A549 (cell line): ENCODE data around the gene CTNNAL1. TPM values are rescaled to one million over a fixed set of nuclear protein-coding genes. Genes with fewer than 3 reads are reported as not detected.
A peak's percentile ranks its signal among the peaks of the same experiment; 100 is the strongest.

Experiments
- ATAC-seq, 2 experiments: fragments of 200-7000 bp in 1 of 2; fragments of >200 bp in 1 of 2; cut with Nextera tagmentation in 1 of 2; cut with Tn5 transposase in 1 of 2; 3 replicates each; pipeline versions ENCODE4 v1.8.0 to v1.9.1; 2018 to 2020; ENCODE audit warnings: mild to moderate bottlenecking in 1 of 2, moderate library complexity in 1 of 2
- CTCF ChIA-PET: fragments of 300-600 bp; sonication (Branson Sonifier 250); formaldehyde crosslinking; extraction: SDS; loops from one replicate; lab custom pipeline; 2021; ENCODE audit warnings: antibody characterized with exemption, inconsistent platforms; lab: Yijun Ruan, JAX
- POLR2A ChIA-PET: fragments of 350-600 bp; formaldehyde crosslinking; extraction: SDS; loops from one replicate; lab custom pipeline; 2021; ENCODE audit warnings: antibody characterized with exemption, inconsistent platforms; lab: Yijun Ruan, JAX
- DNase-seq, 2 experiments: peaks; one replicate each; pipeline versions ENCODE4 v3.0.0 to v3.0.0-alpha.2; 2011 to 2016; ENCODE audit warnings: low read depth in 1 of 2, low spot score in 1 of 2
- FAIRE-seq: peaks from 2 replicates; lab custom pipeline; 2011; peaks lifted over from hg19 to GRCh38; lab: Jason Lieb, UNC
- H3K27ac ChIP-seq, 2 experiments: fragments of >200 bp; sonication (Bioruptor Twin); formaldehyde crosslinking; 3 replicates each; pipeline ENCODE4 v1.5.1; 2016 to 2017
- H3K4me1 ChIP-seq: fragments of >200 bp; sonication (Bioruptor Twin); formaldehyde crosslinking; 3 replicates; pipeline ENCODE4 v1.6.1; 2016
- H3K4me2 ChIP-seq: fragments of >200 bp; sonication (Bioruptor Twin); formaldehyde crosslinking; 3 replicates; pipeline ENCODE4 v1.6.1; 2016
- H3K4me3 ChIP-seq: fragments of >200 bp; sonication (Bioruptor Twin); formaldehyde crosslinking; 3 replicates; pipeline ENCODE4 v1.5.1; 2016
- H3K9me3 ChIP-seq: fragments of >200 bp; sonication (Bioruptor Twin); formaldehyde crosslinking; 3 replicates; pipeline ENCODE4 v1.6.1; 2016
- ATOH8 ChIP-seq: fragments of 250-450 bp; sonication (Bioruptor Pico); IDR thresholded peaks from 2 replicates; pipeline ENCODE4 v1.5.0; 2020; ENCODE audit warnings: low read depth, mild to moderate bottlenecking, moderate library complexity
- BCL3 ChIP-seq: fragments of >200 bp; sonication (Bioruptor Twin); formaldehyde crosslinking; IDR thresholded peaks from 3 replicates; pipeline ENCODE4 v1.6.1; 2016
- BHLHE40 ChIP-seq: IDR thresholded peaks from 2 replicates; pipeline ENCODE4 v1.6.1; 2012; ENCODE audit warnings: low read depth, low read length, inconsistent platforms
- CBX2 ChIP-seq: fragments of 200-600 bp; sonication (generic); IDR thresholded peaks from 2 replicates; pipeline ENCODE4 v1.6.1; 2016; ENCODE audit warnings: low read depth, mild to moderate bottlenecking, borderline replicate concordance
- CEBPB ChIP-seq, 2 experiments: fragments of >200 bp in 1 of 2; sonication (Bioruptor Twin) in 1 of 2; formaldehyde crosslinking in 1 of 2; IDR thresholded peaks; 2 replicates each; pipeline ENCODE4 v1.6.1; 2012 to 2016
- CTCF ChIP-seq: fragments of >200 bp; sonication (Bioruptor Twin); formaldehyde crosslinking; IDR thresholded peaks from 3 replicates; pipeline ENCODE4 v1.5.1; 2016
- EHMT2 ChIP-seq: fragments of 200-600 bp; sonication (generic); IDR thresholded peaks from 2 replicates; pipeline ENCODE4 v1.6.1; 2016; ENCODE audit warnings: antibody characterized with exemption, low read depth, mild to moderate bottlenecking, moderate library complexity
- ELK1 ChIP-seq: fragments of 150-350 bp; IDR thresholded peaks from 2 replicates; pipeline ENCODE4 v1.6.1; 2014; ENCODE audit warnings: low read depth, mild to moderate bottlenecking, low read length
- EP300 ChIP-seq, 2 experiments: fragments of >200 bp; sonication (Bioruptor Twin); formaldehyde crosslinking; IDR thresholded peaks; 2 replicates in 1 of 2; 3 replicates in 1 of 2; pipeline ENCODE4 v1.6.1; 2016 to 2017
- ESRRA ChIP-seq: fragments of 150-350 bp; IDR thresholded peaks from 2 replicates; pipeline ENCODE4 v1.6.1; 2014; ENCODE audit warnings: mild to moderate bottlenecking, low read length, borderline replicate concordance
- HDAC2 ChIP-seq: fragments of 200-600 bp; sonication (generic); IDR thresholded peaks from 2 replicates; pipeline ENCODE4 v1.6.1; 2016
- HOXA7 ChIP-seq: fragments of 250-450 bp; sonication (Bioruptor Pico); IDR thresholded peaks from 2 replicates; pipeline ENCODE4 v1.5.0; 2020; ENCODE audit warnings: mild to moderate bottlenecking, moderate library complexity
- KDM1A ChIP-seq: fragments of 200-600 bp; sonication (generic); IDR thresholded peaks from 2 replicates; pipeline ENCODE4 v1.6.1; 2016; ENCODE audit warnings: low read depth, mild to moderate bottlenecking
- PHF8 ChIP-seq: fragments of 200-600 bp; sonication (generic); IDR thresholded peaks from 2 replicates; pipeline ENCODE4 v1.6.1; 2016; ENCODE audit warnings: low read depth, mild to moderate bottlenecking, antibody characterized with exemption, moderate library complexity, borderline replicate concordance
- POLR2A ChIP-seq: IDR thresholded peaks from 2 replicates; pipeline ENCODE4 v1.6.1; 2012; ENCODE audit warnings: mild to moderate bottlenecking, low read length
- RAD21 ChIP-seq, 2 experiments: fragments of >200 bp in 1 of 2; sonication (Bioruptor Twin) in 1 of 2; formaldehyde crosslinking in 1 of 2; IDR thresholded peaks in 1 of 2; conservative IDR thresholded peaks in 1 of 2; 2 replicates in 1 of 2; 3 replicates in 1 of 2; pipeline ENCODE4 v1.6.1; 2012 to 2018; ENCODE audit warnings: inconsistent platforms in 1 of 2
- RARB ChIP-seq: fragments of 250-450 bp; sonication (Bioruptor Pico); IDR thresholded peaks from 2 replicates; pipeline ENCODE4 v1.8.0; 2021; ENCODE audit warnings: mild to moderate bottlenecking, moderate library complexity
- RCOR1 ChIP-seq: fragments of 150-350 bp; IDR thresholded peaks from 2 replicates; pipeline ENCODE4 v1.6.1; 2014; ENCODE audit warnings: antibody characterized with exemption, low read length, low read depth
- SMC3 ChIP-seq: fragments of >200 bp; sonication (Bioruptor Twin); formaldehyde crosslinking; IDR thresholded peaks from 3 replicates; pipeline ENCODE4 v1.6.1; 2018; ENCODE audit warnings: inconsistent platforms
- SREBF2 ChIP-seq: fragments of 450-650 bp; IDR thresholded peaks from 2 replicates; pipeline ENCODE4 v1.6.1; 2014; ENCODE audit warnings: mild to moderate bottlenecking, moderate library complexity
- ZFP36 ChIP-seq: fragments of 450-650 bp; IDR thresholded peaks from 2 replicates; pipeline ENCODE4 v1.6.1; 2014; ENCODE audit warnings: borderline replicate concordance; ENCODE audit not compliant: partially characterized antibody
- ZSCAN20 ChIP-seq: fragments of 250-450 bp; sonication (Bioruptor Pico); IDR thresholded peaks from 2 replicates; pipeline ENCODE4 v1.8.0; 2022; ENCODE audit warnings: mild to moderate bottlenecking, moderate library complexity
- WGBS: methylation state at CpG from one replicate; pipeline ENCODE4 v1.1.6; 2017; ENCODE audit errors: missing lambda C conversion rate; 5-methylcytosine and 5-hydroxymethylcytosine counted together
- polyA plus RNA-seq, 4 experiments: library from polyadenylated mRNA; depleted of rRNA in 3 of 4; stranded (reverse); fragments of >200 nt; fragmentation: RNase III in 1 of 4; extraction: RNeasy Plus Mini Kit Qiagen cat#74134 plus additional on column Dnase treatment in 1 of 4; gene quantifications; 2 replicates in 3 of 4; 3 replicates in 1 of 4; pipeline ENCODE4 v1.2.3, GENCODE V29; 2011 to 2017

The CTNNAL1 gene
- polyA plus RNA-seq, 2 of the 4 experiments (the other 2 are of a cell fraction): 43.8 to 63.6 TPM

- Histone ChIP-seq H3K4me1 (no peaks in the 10 kb centered on the region), H3K9me3 (no peaks in the 10 kb centered on the region), H3K27ac (no peak overlapping the region), H3K4me2 (no peak overlapping the region)
- FAIRE-seq (no peak), ATAC-seq (no peak)
- POLR2A ChIA-PET: no interaction called here
- TF ChIP-seq EHMT2 (no peak), ZSCAN20 (CRISPR knock-in tag) (no peak), HDAC2 (no peak), BHLHE40 (no peak), CEBPB (IDR thresholded peaks at IDR 0.05) (no peak)
- TF ChIP-seq, all 56 proteins: peak for 0
- DNase-seq: no peak
- CTCF ChIA-PET: interaction anchor here (0.7 to 1.2 kb wide), 2 partner anchors 60 to 113 kb away, joined by 3 read pairs; no protein-coding TSS in a partner anchor
- no peak overlapping the region for H3K4me3 ChIP-seq
Observed at GRCh38 chr9:108956631-108957026, 56.7 kb downstream of the CTNNAL1 start.

- H3K4me2 ChIP-seq: no peak overlapping the region
- no peaks in the 10 kb centered on the region for H3K9me3 ChIP-seq
- no peak overlapping the region for H3K27ac ChIP-seq
- no peak for FAIRE-seq
- CTCF ChIA-PET: interaction anchor here (0.7 to 5.8 kb wide), 3 partner anchors 13 to 61 kb away, joined by 3 to 39 read pairs (median 4); no protein-coding TSS in a partner anchor
- ATAC-seq: no peak
- H3K4me1 ChIP-seq: no peaks in the 10 kb centered on the region
- 94% methylated on average over 4 of the region's 4 CpGs for WGBS
- POLR2A ChIA-PET: no interaction called here
- no peak for TF ChIP-seq ESRRA
- TF ChIP-seq ZFP36: no peak
- TF ChIP-seq KDM1A: no peak
- TF ChIP-seq CBX2: no peak
- no peak for TF ChIP-seq POLR2A
- no peak for TF ChIP-seq ATOH8 (CRISPR knock-in tag)
- no peak for TF ChIP-seq RARB (CRISPR knock-in tag)
- TF ChIP-seq EP300 (IDR thresholded peaks at IDR 0.05): no peak
- no peak for TF ChIP-seq SREBF2
- TF ChIP-seq PHF8: no peak
- no peak overlapping the region for H3K4me3 ChIP-seq
- DNase-seq: no peak
Observed at GRCh38 chr9:108956022-108956630, 57.2 kb downstream of the CTNNAL1 start.

GRCh38 chr9:108953983-108954574, 59.2 kb downstream of the CTNNAL1 start:
- POLR2A ChIA-PET: interaction anchor here (0.6 to 0.7 kb wide), 2 partner anchors 20 to 552 kb away, joined by 3 to 5 read pairs; partner anchors contain the start of genes ABITRAM and ELP1
- no peaks in the 10 kb centered on the region for H3K4me1 ChIP-seq
- FAIRE-seq (no peak), DNase-seq (peak; percentile 43 to 57)
- H3K4me2 ChIP-seq: no peak overlapping the region
- TF ChIP-seq SMC3: peak; percentile 50; the same call in 2 of the 3 replicates
- TF ChIP-seq HOXA7 (CRISPR knock-in tag): no peak
- peak; percentile 77 for TF ChIP-seq CTCF
- no peak for TF ChIP-seq ELK1
- TF ChIP-seq RAD21 (conservative IDR thresholded peaks at IDR 0.05 in 1 of 2, IDR thresholded peaks at IDR 0.05 in 1 of 2): peak; percentile 56 to 62
- no peak for TF ChIP-seq RCOR1
- TF ChIP-seq BCL3: no peak
- TF ChIP-seq, all 56 proteins: peak for 3
- 2% methylated on average over 3 of the region's 3 CpGs for WGBS
- CTCF ChIA-PET: interaction anchor here (0.5 to 5.8 kb wide), 17 partner anchors 8 to 1533 kb away, joined by 3 to 39 read pairs (median 4); no protein-coding TSS in a partner anchor
- Histone ChIP-seq H3K9me3 (no peaks in the 10 kb centered on the region), H3K27ac (no peak overlapping the region), H3K4me3 (no peak overlapping the region)
- ATAC-seq: peak in 1 of 2 experiments; percentile 64; a peak in 2 of 6 replicates
